H1 (cell line): ENCODE measurements around the gene AKTIP. TPM values are rescaled to one million over a fixed set of nuclear protein-coding genes. Genes with fewer than 3 reads are reported as not detected.
"Not testable (repeated sequence)": the region's sequence is repeated elsewhere in the genome, so short reads cannot be mapped to it uniquely, and the experiment has no call there.

Experiments
- CTCF ChIA-PET: fragments of 300-600 bp; sonication (Branson Sonifier 250); formaldehyde crosslinking; loops from one replicate; lab custom pipeline; 2021; ENCODE audit not compliant: partially characterized antibody; lab: Charles Lee
- POLR2A ChIA-PET: fragments of 300-600 bp; sonication (Branson Sonifier 250); formaldehyde crosslinking; loops from one replicate; lab custom pipeline; 2021; ENCODE audit warnings: inconsistent platforms; ENCODE audit not compliant: partially characterized antibody; lab: Charles Lee
- DNase-seq, 2 experiments: peaks; one replicate each; pipeline versions ENCODE4 v3.0.0 to v3.0.0-alpha.2; 2010 to 2022; ENCODE audit warnings: low spot score in 2 of 2, low read depth in 1 of 2, mixed read lengths in 1 of 2
- FAIRE-seq: peaks from 2 replicates; lab custom pipeline; 2011; peaks lifted over from hg19 to GRCh38; lab: Jason Lieb, UNC
- H2AFZ ChIP-seq: 2 replicates; pipeline ENCODE4 v1.8.1; 2012; ENCODE audit warnings: low read length, inconsistent platforms
- H2AK5ac ChIP-seq: 2 replicates; pipeline ENCODE4 v1.6.1; 2013; ENCODE audit warnings: low read depth, low read length
- H2BK120ac ChIP-seq: replicated peaks from 2 replicates; pipeline ENCODE3; 2013; ENCODE audit warnings: low read depth, low read length, inconsistent platforms
- H2BK12ac ChIP-seq: 2 replicates; pipeline ENCODE4 v1.6.1; 2013; ENCODE audit warnings: low read depth, low read length
- H2BK15ac ChIP-seq: 2 replicates; pipeline ENCODE4 v1.6.1; 2013; ENCODE audit warnings: low read length
- H2BK20ac ChIP-seq: 2 replicates; pipeline ENCODE4 v1.6.1; 2013; ENCODE audit warnings: low read length
- H2BK5ac ChIP-seq: 2 replicates; pipeline ENCODE4 v1.6.1; 2013; ENCODE audit warnings: low read depth, low read length
- H3K14ac ChIP-seq: 2 replicates; pipeline ENCODE4 v1.6.1; 2013; ENCODE audit warnings: inconsistent platforms; ENCODE audit not compliant: insufficient read length
- H3K18ac ChIP-seq: 2 replicates; pipeline ENCODE4 v1.6.1; 2013; ENCODE audit warnings: low read length; ENCODE audit errors: extremely low read depth
- H3K23ac ChIP-seq: 2 replicates; pipeline ENCODE4 v1.6.1; 2013; ENCODE audit warnings: inconsistent platforms; ENCODE audit not compliant: insufficient read length
- H3K23me2 ChIP-seq: 2 replicates; pipeline ENCODE4 v1.6.1; 2013; ENCODE audit warnings: low read depth, low read length
- H3K27ac ChIP-seq: 2 replicates; pipeline ENCODE4 v1.6.1; 2011; ENCODE audit warnings: low read depth, low read length, inconsistent platforms
- H3K27me3 ChIP-seq, 4 experiments: replicated peaks in 1 of 4; 1 replicate in 1 of 4; 2 replicates in 3 of 4; pipeline versions ENCODE4 v1.6.1 to v1.8.1; 2011 to 2013; ENCODE audit warnings: low read length in 3 of 4, mild to moderate bottlenecking in 3 of 4, inconsistent platforms in 2 of 4, mixed read lengths in 2 of 4, moderate library complexity in 1 of 4; ENCODE audit not compliant: control insufficient read depth in 3 of 4, insufficient read depth in 3 of 4; ENCODE audit errors: extremely low read depth in 1 of 4
- H3K36me3 ChIP-seq, 4 experiments: 2 replicates each; pipeline versions ENCODE4 v1.6.1 to v1.8.1; 2011 to 2013; ENCODE audit warnings: mild to moderate bottlenecking in 4 of 4, low read length in 3 of 4, moderate library complexity in 2 of 4, control low read depth in 1 of 4, inconsistent platforms in 1 of 4; ENCODE audit not compliant: insufficient read depth in 4 of 4, control insufficient read depth in 2 of 4
- H3K4ac ChIP-seq: replicated peaks from 2 replicates; pipeline ENCODE3; 2013; ENCODE audit warnings: low read length, low read depth, mixed read lengths, inconsistent platforms; ENCODE audit not compliant: insufficient read length
- H3K4me1 ChIP-seq, 4 experiments: replicated peaks in 1 of 4; 1 replicate in 1 of 4; 2 replicates in 3 of 4; pipeline versions ENCODE4 v1.6.1 to v1.8.1; 2011 to 2013; ENCODE audit warnings: low read length in 3 of 4, inconsistent platforms in 2 of 4, mixed read lengths in 1 of 4; ENCODE audit not compliant: insufficient read depth in 4 of 4, control insufficient read depth in 3 of 4
- H3K4me2 ChIP-seq, 2 experiments: 2 replicates each; pipeline versions ENCODE4 v1.6.1 to v1.8.1; 2011 to 2013; ENCODE audit warnings: low read depth in 2 of 2, low read length in 2 of 2, control low read depth in 1 of 2, inconsistent platforms in 1 of 2, mild to moderate bottlenecking in 1 of 2; ENCODE audit not compliant: insufficient read depth in 1 of 2
- H3K4me3 ChIP-seq, 4 experiments: fragments of 200-600, 300-600 bp in 1 of 4; sonication (generic), shearing (Covaris generic), sonication (Bioruptor Twin) in 1 of 4; 2 replicates each; pipeline versions ENCODE4 v1.5.1 to v1.8.1; 2011 to 2016; ENCODE audit warnings: low read length in 4 of 4, low read depth in 3 of 4, control low read depth in 2 of 4, inconsistent platforms in 2 of 4, mild to moderate bottlenecking in 2 of 4, mixed read lengths in 1 of 4, moderate library complexity in 1 of 4; ENCODE audit not compliant: insufficient read depth in 2 of 4; ENCODE audit errors: extremely low read depth in 1 of 4
- H3K56ac ChIP-seq: replicated peaks from 2 replicates; pipeline ENCODE3; 2013; ENCODE audit warnings: low read depth, mild to moderate bottlenecking, mixed read lengths, low read length, inconsistent platforms; ENCODE audit not compliant: insufficient read length
- H3K79me1 ChIP-seq: 2 replicates; pipeline ENCODE4 v1.6.1; 2013; ENCODE audit warnings: low read depth, low read length, control low read depth
- H3K79me2 ChIP-seq, 2 experiments: 2 replicates each; pipeline versions ENCODE4 v1.6.1 to v1.8.1; 2012 to 2013; ENCODE audit warnings: low read length in 2 of 2, mild to moderate bottlenecking in 2 of 2, inconsistent platforms in 1 of 2; ENCODE audit not compliant: insufficient read depth in 2 of 2, control insufficient read depth in 1 of 2
- H3K9ac ChIP-seq, 4 experiments: replicated peaks in 1 of 4; 1 replicate in 1 of 4; 2 replicates in 3 of 4; pipeline versions ENCODE4 v1.6.1 to v1.8.1; 2011 to 2013; ENCODE audit warnings: low read depth in 3 of 4, low read length in 3 of 4, control low read depth in 2 of 4, mild to moderate bottlenecking in 2 of 4, moderate library complexity in 2 of 4, inconsistent platforms in 1 of 4; ENCODE audit errors: extremely low read depth in 1 of 4
- H3K9me3 ChIP-seq, 2 experiments: 2 replicates each; pipeline versions ENCODE4 v1.6.1 to v1.8.1; 2012 to 2013; ENCODE audit warnings: mild to moderate bottlenecking in 2 of 2, moderate library complexity in 2 of 2, control low read depth in 1 of 2, inconsistent platforms in 1 of 2, low read depth in 1 of 2, low read length in 1 of 2, mixed read lengths in 1 of 2; ENCODE audit not compliant: insufficient read depth in 2 of 2
- H4K20me1 ChIP-seq, 2 experiments: replicated peaks in 1 of 2; 2 replicates each; pipeline versions ENCODE3 to v1.8.1; 2011 to 2013; ENCODE audit warnings: inconsistent platforms in 2 of 2, low read length in 2 of 2, mild to moderate bottlenecking in 1 of 2; ENCODE audit not compliant: insufficient read depth in 2 of 2, control insufficient read depth in 1 of 2
- H4K5ac ChIP-seq: 2 replicates; pipeline ENCODE4 v1.6.1; 2013; ENCODE audit warnings: low read length, low read depth, mixed read lengths, inconsistent platforms; ENCODE audit not compliant: insufficient read length
- H4K8ac ChIP-seq: 2 replicates; pipeline ENCODE4 v1.8.0; 2013; ENCODE audit warnings: mild to moderate bottlenecking, moderate library complexity, low read length, inconsistent platforms; ENCODE audit not compliant: insufficient read depth; ENCODE audit errors: extremely low read depth
- H4K91ac ChIP-seq: replicated peaks from 2 replicates; pipeline ENCODE3; 2013; ENCODE audit warnings: low read length, mixed read lengths, inconsistent platforms; ENCODE audit not compliant: insufficient read length
- WGBS, 2 experiments: shearing (Covaris generic) in 1 of 2; methylation state at CpG; one replicate each; pipeline versions ENCODE4 v1.1.6 to v1.1.7; 2013 to 2015; ENCODE audit warnings: low lambda C conversion rate in 2 of 2, mixed read lengths in 2 of 2, inconsistent platforms in 1 of 2, low coverage in 1 of 2, missing lambda C conversion rate in 1 of 2; ENCODE audit not compliant: insufficient replicate concordance in 2 of 2, insufficient coverage in 1 of 2, insufficient read length in 1 of 2; ENCODE audit errors: extremely low coverage in 1 of 2, missing lambda C conversion rate in 1 of 2; 5-methylcytosine and 5-hydroxymethylcytosine counted together
- polyA plus RNA-seq, 7 experiments: library from polyadenylated mRNA; depleted of rRNA in 3 of 7; stranded (reverse) in 5 of 7; unstranded in 2 of 7; fragments of >200 nt in 5 of 7; fragments of 200-250 nt in 2 of 7; gene quantifications; 1 replicate in 5 of 7; 2 replicates in 1 of 7; 4 replicates in 1 of 7; pipeline versions ENCODE4 v1.2.1 to v1.2.3, GENCODE V29; 2011 to 2013; ENCODE audit warnings: missing spikeins in 2 of 7, mixed read lengths in 2 of 7
- total RNA-seq: library from RNA; stranded (reverse); fragmentation: NEBNext Ultra II Directional; extraction: Animal tissue kit (Norgen Biotek cat#: 25700); gene quantifications from 2 replicates; pipeline ENCODE4 v1.2.1, GENCODE V29; 2021

AKTIP gene
- total and polyA plus RNA-seq, 2 of the 8 experiments (the other 6 are each of a cell fraction or from before 2014, with no cell fraction given), result 15.0 to 15.6 TPM

GRCh38 chr16:53539759-53540718 is 37.0 kb upstream of the AKTIP start:
- H3K23ac ChIP-seq, H2BK120ac ChIP-seq, H3K9me3 ChIP-seq, H2BK15ac ChIP-seq, H2BK20ac ChIP-seq, H2BK5ac ChIP-seq, H3K14ac ChIP-seq, H4K8ac ChIP-seq, H4K91ac ChIP-seq, CTCF ChIA-PET, H3K4ac ChIP-seq, DNase-seq, H3K56ac ChIP-seq, FAIRE-seq, H3K27me3 ChIP-seq, H3K27ac ChIP-seq, H2BK12ac ChIP-seq, POLR2A ChIA-PET, H3K4me2 ChIP-seq, H4K20me1 ChIP-seq, H2AFZ ChIP-seq, H3K9ac ChIP-seq, H3K36me3 ChIP-seq, H3K4me1 ChIP-seq, H4K5ac ChIP-seq, H3K79me2 ChIP-seq, H3K23me2 ChIP-seq, H2AK5ac ChIP-seq, H3K4me3 ChIP-seq, H3K18ac ChIP-seq, H3K79me1 ChIP-seq: not testable (repeated sequence)
- WGBS, 2 experiments, result 85% methylated on average over 12 of the region's 13 CpGs; no CpG with 5 or more reads in 1 of the 2 experiments
